ENCODE measurements around the gene KAT6B.
A peak's percentile ranks its signal among the peaks of the same experiment; 100 is the strongest.

KAT6B gene

DNA sequence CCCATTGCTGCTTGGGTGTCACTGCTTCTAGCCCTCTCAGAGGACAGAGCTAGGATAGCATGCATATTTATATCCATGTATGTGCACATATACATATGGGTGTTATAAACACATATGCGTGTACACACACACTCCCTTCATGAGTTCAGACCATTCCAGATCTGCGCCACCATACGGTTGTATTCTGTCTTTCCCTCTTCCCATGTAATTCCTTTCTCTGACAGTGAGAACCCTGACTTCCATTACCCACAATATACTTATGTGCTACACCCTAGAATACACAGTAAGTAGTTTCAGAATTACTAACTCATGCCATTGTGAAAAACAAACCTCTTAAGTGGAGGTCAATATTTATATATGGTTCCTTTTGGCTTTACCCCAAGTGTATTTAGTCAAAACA lies 168.5 kb downstream of the KAT6B start:
- DNase-seq = no peak

- DNase-seq = no peak
These were observed 169.4 kb downstream of the KAT6B start for GRCh38 chr10:74995806-74996205.

DNA sequence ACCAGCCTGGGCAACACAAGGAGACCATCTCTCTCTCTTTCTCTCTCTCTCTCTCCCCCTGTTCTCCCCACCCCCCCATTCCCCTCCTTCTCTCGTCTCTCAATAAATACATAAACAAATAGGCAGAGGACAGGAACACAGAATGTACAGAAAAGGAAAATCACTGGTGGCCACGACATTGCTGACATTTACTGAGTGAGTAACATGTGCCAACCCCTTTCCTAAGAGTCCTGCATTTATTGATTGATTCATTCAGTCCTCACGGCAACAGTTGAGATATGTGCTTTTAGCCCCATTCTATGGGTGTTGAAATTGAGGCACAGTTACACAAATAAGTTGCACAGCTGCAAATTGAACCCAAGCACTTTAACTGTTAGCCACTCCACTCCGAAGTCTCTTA lies 170.8 kb downstream of the KAT6B start:
- no peak for DNase-seq

GRCh38 chr10:75000748-75001321 lies 174.4 kb downstream of the KAT6B start:
- no peak for DNase-seq

DNA sequence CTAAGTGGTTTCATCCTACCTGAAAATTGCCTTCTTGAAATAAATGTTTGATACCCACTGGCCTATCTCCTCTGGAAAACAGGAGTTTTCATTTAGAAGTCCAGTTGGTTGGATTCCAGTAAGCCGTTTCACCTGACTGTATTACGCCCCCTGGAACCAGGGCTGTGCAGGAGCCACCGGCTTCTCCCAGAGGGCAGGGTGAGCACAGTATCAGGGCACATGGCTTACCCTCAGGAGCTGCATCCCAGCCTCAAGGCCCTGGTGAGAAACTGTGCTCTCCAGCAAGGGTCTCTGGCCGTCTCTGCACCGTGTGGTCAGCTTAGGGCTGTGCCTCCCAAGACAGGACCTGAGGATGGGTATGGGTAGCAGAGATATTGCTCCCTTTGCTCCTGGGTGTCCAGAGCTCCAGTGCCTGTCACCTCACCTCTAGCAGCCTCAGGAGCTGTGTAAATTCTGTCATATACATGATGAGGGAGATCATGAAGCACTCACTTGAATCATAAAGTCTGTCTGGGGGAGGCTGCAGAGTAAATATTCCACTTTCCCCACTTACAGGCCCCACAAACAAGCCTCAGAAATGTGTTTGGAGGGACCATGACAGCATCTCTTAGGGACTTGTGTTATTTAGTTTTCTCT lies 175.4 kb downstream of the KAT6B start:
- no peak for DNase-seq

DNA sequence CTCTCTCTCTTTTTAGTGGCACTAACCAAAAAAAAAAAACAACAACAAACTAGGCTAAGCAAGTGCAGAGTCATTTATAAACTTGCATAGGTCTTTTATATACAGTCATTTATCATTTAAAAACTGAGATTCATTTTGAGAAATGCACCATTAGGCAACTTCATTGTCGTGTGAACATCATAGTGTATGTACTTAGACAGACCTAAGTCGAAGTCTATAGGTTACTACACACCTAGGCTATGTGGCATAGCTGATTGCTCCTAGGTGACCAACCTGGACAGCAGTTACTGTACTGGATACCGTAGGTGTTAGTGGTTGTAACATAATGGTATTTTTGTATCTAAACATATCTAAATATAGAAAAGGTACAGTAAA lies 175.9 kb downstream of the KAT6B start:
- DNase-seq = no peak

- peak; percentile 15 for DNase-seq
These were observed 176.7 kb downstream of the KAT6B start for GRCh38 chr10:75002967-75003594.

- no peak for DNase-seq
These were observed 177.5 kb downstream of the KAT6B start for GRCh38 chr10:75003891-75004290.

DNA sequence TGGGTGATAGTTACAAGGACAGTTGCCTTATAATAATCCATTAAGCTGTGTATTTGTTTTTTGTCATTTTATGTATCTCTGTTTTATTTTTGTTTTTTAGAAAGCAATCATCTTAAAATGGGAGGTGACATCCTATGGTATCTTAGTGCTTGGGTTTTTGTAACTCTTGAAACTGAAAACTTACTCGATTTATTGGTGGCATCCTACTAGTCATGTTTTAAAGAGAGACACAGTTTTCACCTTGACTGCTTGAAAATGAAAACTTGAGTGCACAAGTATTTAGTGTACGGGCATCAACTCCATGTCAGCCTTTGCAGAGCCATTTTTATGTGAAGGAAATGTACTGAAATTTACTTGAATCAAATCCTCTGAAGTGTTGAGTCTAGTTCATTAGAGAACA lies 181.2 kb downstream of the KAT6B start:
- DNase-seq = no peak

GRCh38 chr10:75008952-75009351 lies 182.6 kb downstream of the KAT6B start:
- no peak for DNase-seq

GRCh38 chr10:75009426-75009825 lies 183.0 kb downstream of the KAT6B start:
- no peak for DNase-seq

- no peak for DNase-seq
These were observed 184.0 kb downstream of the KAT6B start for GRCh38 chr10:75010373-75010772.

DNA sequence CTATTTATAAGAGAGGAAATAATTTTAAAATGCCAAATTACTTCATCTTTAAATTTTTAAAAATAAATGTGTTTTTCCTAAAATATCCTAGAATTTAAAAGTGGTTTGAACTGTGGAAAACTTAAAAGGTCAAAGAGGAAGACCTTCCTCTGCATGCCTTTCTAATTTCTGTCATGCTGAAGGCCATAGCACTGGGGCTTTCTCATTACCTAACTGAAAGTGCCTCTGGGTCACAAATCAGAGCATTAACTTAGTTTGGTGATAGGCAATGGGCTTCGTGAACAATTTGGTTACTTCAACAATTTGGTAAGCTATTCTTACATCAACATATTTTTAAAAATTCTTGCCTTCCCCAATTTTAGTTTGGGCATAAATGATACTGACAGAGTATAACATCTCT lies 184.8 kb downstream of the KAT6B start:
- no peak for DNase-seq

- DNase-seq = no peak
These were observed 186.1 kb downstream of the KAT6B start for GRCh38 chr10:75012471-75012870.

DNA sequence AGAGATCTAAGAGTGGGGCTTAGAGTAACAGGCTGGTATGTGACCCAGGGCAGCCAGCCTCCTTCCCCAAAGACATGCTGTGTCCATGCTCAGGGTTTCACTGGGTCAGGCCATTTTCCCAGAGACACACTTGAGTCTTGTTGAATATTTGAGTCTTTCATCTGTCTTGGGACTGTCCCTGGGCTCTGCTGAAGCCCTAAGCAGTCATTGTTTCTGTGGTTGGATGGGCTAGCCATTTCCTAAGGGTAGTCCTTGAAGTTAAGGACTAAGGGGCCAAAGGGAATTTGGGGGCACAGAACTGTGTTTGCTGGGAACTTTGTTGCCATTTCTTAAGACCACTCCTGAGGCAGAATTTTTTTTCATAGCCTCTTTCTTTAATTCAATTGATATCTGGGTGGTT lies 186.6 kb downstream of the KAT6B start:
- DNase-seq = no peak

DNA sequence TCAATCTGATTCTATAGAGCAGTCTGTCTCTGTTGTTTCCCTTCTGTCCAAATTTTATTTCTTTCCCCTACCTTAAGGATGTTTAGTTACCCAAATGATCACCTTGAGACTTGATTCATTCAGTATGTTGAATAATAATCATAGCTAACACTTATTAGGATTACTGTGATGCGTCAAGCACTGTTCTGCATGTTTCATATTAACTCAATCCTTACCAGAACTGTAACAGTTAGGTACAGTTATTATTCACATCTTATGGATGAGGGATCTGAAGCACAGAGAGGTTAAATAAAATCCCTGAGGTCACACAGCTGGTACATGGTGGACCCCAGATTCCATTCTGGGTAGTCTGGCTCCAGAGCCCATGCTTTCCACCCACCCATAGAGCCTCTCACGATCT lies 187.1 kb downstream of the KAT6B start:
- DNase-seq = no peak

GRCh38 chr10:75014516-75015230 lies 188.3 kb downstream of the KAT6B start:
- DNase-seq = no peak

DNA sequence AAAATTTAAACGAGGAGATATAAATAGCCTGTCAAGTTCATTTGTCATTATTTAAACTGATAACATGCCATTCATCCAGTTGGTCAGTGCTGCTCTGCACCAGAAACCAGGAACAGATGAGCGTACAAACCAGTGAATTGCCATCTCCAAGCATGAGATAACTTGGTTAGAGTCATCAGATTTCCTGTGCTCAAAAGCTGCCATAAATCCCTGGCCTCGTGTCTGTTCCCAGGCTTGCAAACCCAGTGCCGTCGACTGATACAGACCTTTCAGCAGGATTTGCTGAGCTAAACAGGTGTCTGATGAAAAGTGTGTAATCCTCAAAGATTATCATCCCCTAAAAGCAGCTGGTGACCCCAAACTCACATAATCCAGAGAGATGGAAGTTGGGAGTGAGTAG lies 189.0 kb downstream of the KAT6B start:
- DNase-seq = no peak

DNA sequence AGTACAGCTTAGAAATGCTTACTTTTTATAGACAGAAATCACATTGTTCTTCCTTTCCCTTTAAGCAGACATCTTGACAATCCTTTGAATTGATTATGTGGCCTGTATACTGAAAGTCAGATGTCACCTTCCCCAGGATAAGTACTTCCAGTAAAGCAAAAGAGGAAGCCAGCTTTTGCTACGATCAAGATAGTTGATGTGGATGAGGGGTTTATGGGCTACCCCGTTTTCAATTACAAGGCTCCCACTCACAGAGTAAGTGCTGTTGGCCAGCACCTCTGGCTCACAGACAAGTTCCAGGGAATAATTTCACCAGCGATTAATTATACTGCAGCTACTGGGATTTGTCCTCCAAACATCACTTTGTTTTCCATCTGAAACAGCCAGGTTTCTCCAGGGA lies 189.9 kb downstream of the KAT6B start:
- DNase-seq = no peak

GRCh38 chr10:75018251-75018650 lies 191.9 kb downstream of the KAT6B start:
- DNase-seq = no peak

GRCh38 chr10:75018686-75019307 lies 192.4 kb downstream of the KAT6B start:
- no peak for DNase-seq

GRCh38 chr10:75019370-75019769 lies 193.0 kb downstream of the KAT6B start:
- DNase-seq = peak; percentile 7

DNA sequence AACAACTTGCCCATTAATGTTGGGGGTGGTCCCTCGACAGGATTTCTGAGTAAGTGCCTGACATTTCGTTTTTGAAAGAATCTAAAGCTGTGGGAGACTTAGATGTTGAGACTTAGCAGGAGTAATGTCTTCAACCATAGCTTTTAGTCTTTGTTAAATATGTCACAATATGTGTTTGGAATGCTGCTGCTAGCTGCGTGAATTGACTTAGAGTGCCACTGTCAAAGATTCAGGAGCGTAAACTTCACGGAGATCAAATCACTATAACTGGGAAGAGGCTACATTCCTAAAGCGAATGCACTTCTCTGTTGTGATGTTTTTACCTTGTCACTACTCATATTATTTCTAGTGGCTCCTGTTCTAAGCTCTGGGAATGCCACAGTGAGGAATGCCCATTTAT lies 193.8 kb downstream of the KAT6B start:
- no peak for DNase-seq
